Prostate gland (tissue), 2 donors: ENCODE results near the gene LHCGR.

ENCODE experiments used
- CTCF ChIP-seq, 4 experiments: fragments of 200-600 bp in 2 of 4; fragments of 450-650 bp in 2 of 4; sonication (generic) in 2 of 4; IDR thresholded peaks; 1 replicate in 3 of 4; 2 replicates in 1 of 4; pipeline ENCODE4 v1.5.1; 2016 to 2019; ENCODE audit warnings: antibody characterized with exemption in 4 of 4, mild to moderate bottlenecking in 2 of 4, moderate library complexity in 2 of 4
- POLR2A ChIP-seq: fragments of 450-650 bp; IDR thresholded peaks from one replicate; pipeline ENCODE4 v1.6.1; 2016; ENCODE audit warnings: antibody characterized with exemption, mild to moderate bottlenecking
- POLR2AphosphoS5 ChIP-seq: sonication (generic); formaldehyde crosslinking; IDR thresholded peaks from one replicate; pipeline ENCODE4 v1.6.1; 2017; ENCODE audit warnings: antibody characterized with exemption

- TF ChIP-seq CTCF (IDR thresholded peaks at IDR 0.05) (no peak), POLR2A (no peak), POLR2AphosphoS5 (no peak)
Measured at GRCh38 chr2:48749291-48750127, 6.0 kb downstream of the LHCGR start.
